WTC11 (cell line): ENCODE results near the gene KRABD2.

Experiments
- ATAC-seq: fragments of 200-7000 bp; cut with Tn5 transposase; 2 replicates; pipeline ENCODE4 v1.10.0; 2021; ENCODE audit warnings: mild to moderate bottlenecking, moderate library complexity
- CTCF ChIA-PET: fragments of 300-600 bp; sonication (Branson Sonifier 250); formaldehyde crosslinking; loops from one replicate; lab custom pipeline; 2021; ENCODE audit warnings: antibody characterized with exemption; lab: Charles Lee
- POLR2A ChIA-PET: fragments of 350-600 bp; sonication (Branson Sonifier 250); formaldehyde crosslinking; loops from one replicate; lab custom pipeline; 2021; ENCODE audit warnings: antibody characterized with exemption; lab: Charles Lee
- DNase-seq: peaks from one replicate; pipeline ENCODE4 v3.0.0; 2021; ENCODE audit warnings: low spot score
- H3K27ac Mint-ChIP-seq: 2 replicates; pipeline ENCODE4 v1.8.0; 2021; ENCODE audit warnings: mixed read lengths
- H3K27me3 Mint-ChIP-seq: 2 replicates; pipeline ENCODE4 v1.8.0; 2021; ENCODE audit warnings: low read depth, mild to moderate bottlenecking, moderate library complexity, mixed read lengths
- H3K36me3 Mint-ChIP-seq: 2 replicates; pipeline ENCODE4 v1.8.0; 2021; ENCODE audit warnings: mixed read lengths
- H3K4me1 Mint-ChIP-seq: 2 replicates; pipeline ENCODE4 v1.8.0; 2022; ENCODE audit warnings: mixed read lengths
- H3K4me3 Mint-ChIP-seq: 2 replicates; pipeline ENCODE4 v1.8.0; 2021; ENCODE audit warnings: mild to moderate bottlenecking, moderate library complexity, mixed read lengths
- H3K9me3 Mint-ChIP-seq: 2 replicates; pipeline ENCODE4 v1.8.0; 2021; ENCODE audit warnings: mixed read lengths
- CREB1 ChIP-seq: sonication (generic); formaldehyde crosslinking; IDR thresholded peaks from 2 replicates; pipeline ENCODE4 v1.8.0; 2023; ENCODE audit warnings: mild to moderate bottlenecking, missing genetic modification reagents
- FOXP1 ChIP-seq: sonication (generic); formaldehyde crosslinking; IDR thresholded peaks from 2 replicates; pipeline ENCODE4 v1.8.0; 2022; ENCODE audit warnings: missing genetic modification reagents, mild to moderate bottlenecking, moderate library complexity, borderline replicate concordance
- NR1H2 ChIP-seq: sonication (generic); formaldehyde crosslinking; IDR thresholded peaks from 2 replicates; pipeline ENCODE4 v1.9.0; 2021; ENCODE audit warnings: mild to moderate bottlenecking, moderate library complexity, missing genetic modification reagents
- NR2C2 ChIP-seq: sonication (generic); formaldehyde crosslinking; IDR thresholded peaks from 2 replicates; pipeline ENCODE4 v1.8.0; 2022; ENCODE audit warnings: mild to moderate bottlenecking, missing genetic modification reagents
- NR3C1 ChIP-seq: sonication (generic); formaldehyde crosslinking; conservative IDR thresholded peaks from 2 replicates; pipeline ENCODE4 v1.8.1; 2023; ENCODE audit warnings: low read depth, mild to moderate bottlenecking, missing genetic modification reagents
- TCF7 ChIP-seq: sonication (generic); formaldehyde crosslinking; IDR thresholded peaks from 2 replicates; pipeline ENCODE4 v1.8.0; 2022; ENCODE audit warnings: mild to moderate bottlenecking, low read depth, missing genetic modification reagents, moderate library complexity
- ZBTB21 ChIP-seq: sonication (generic); formaldehyde crosslinking; IDR thresholded peaks from 2 replicates; pipeline ENCODE4 v1.8.1; 2023; ENCODE audit warnings: mild to moderate bottlenecking, missing genetic modification reagents, borderline replicate concordance
- ZBTB43 ChIP-seq: sonication (generic); formaldehyde crosslinking; IDR thresholded peaks from 2 replicates; pipeline ENCODE4 v1.8.1; 2023; ENCODE audit warnings: mild to moderate bottlenecking, missing genetic modification reagents
- ZNF138 ChIP-seq: sonication (generic); formaldehyde crosslinking; conservative IDR thresholded peaks from 2 replicates; pipeline ENCODE4 v1.8.1; 2022; ENCODE audit warnings: mild to moderate bottlenecking, moderate library complexity, missing genetic modification reagents
- ZNF219 ChIP-seq: sonication (generic); formaldehyde crosslinking; IDR thresholded peaks from 2 replicates; pipeline ENCODE4 v1.8.0; 2023; ENCODE audit warnings: missing genetic modification reagents, mild to moderate bottlenecking, borderline replicate concordance
- ZNF281 ChIP-seq: sonication (generic); formaldehyde crosslinking; IDR thresholded peaks from 2 replicates; pipeline ENCODE4 v1.8.0; 2023; ENCODE audit warnings: mild to moderate bottlenecking, missing genetic modification reagents
- ZNF396 ChIP-seq: fragments of 250-450 bp; sonication (Bioruptor Pico); IDR thresholded peaks from 2 replicates; pipeline ENCODE4 v1.8.0; 2021; ENCODE audit warnings: mild to moderate bottlenecking, moderate library complexity, borderline replicate concordance
- TF ChIP-seq, protein P1 (sequence below): fragments of 200-600 bp; IDR thresholded peaks from 2 replicates; pipeline ENCODE4 v1.8.0; 2022; ENCODE audit warnings: antibody characterized with exemption
- TF ChIP-seq, protein P2 (sequence below): sonication (generic); formaldehyde crosslinking; conservative IDR thresholded peaks from 2 replicates; pipeline ENCODE4 v1.8.1; 2022; ENCODE audit warnings: mild to moderate bottlenecking, missing genetic modification reagents
- TF ChIP-seq, protein P3 (sequence below): sonication (generic); formaldehyde crosslinking; IDR thresholded peaks from 2 replicates; pipeline ENCODE4 v1.8.0; 2023; ENCODE audit warnings: missing genetic modification reagents, mild to moderate bottlenecking, borderline replicate concordance

The KRABD2 gene

GRCh38 chr17:8418471-8418870 is 42.0 kb upstream of the KRABD2 start:
- POLR2A ChIA-PET, result no interaction called here
- no peaks in the 10 kb centered on the region for H3K4me1 Mint-ChIP-seq

GRCh38 chr17:8417806-8418205 is 41.3 kb upstream of the KRABD2 start:
- Mint-ChIP-seq H3K9me3 (no peaks in the 10 kb centered on the region), H3K36me3 (no peaks in the 10 kb centered on the region), H3K4me3 (no peak overlapping the region), H3K27me3 (peaks cover 20% of the 10 kb centered on the region), H3K4me1 (no peaks in the 10 kb centered on the region), H3K27ac (no peak overlapping the region)
- ATAC-seq, result no peak
- DNase-seq, result no peak
- POLR2A ChIA-PET, result no interaction called here
- no peak for TF ChIP-seq ZBTB43 (CRISPR knock-in tag)
- TF ChIP-seq FOXP1 (CRISPR knock-in tag), result no peak
- TF ChIP-seq, protein P1, sequence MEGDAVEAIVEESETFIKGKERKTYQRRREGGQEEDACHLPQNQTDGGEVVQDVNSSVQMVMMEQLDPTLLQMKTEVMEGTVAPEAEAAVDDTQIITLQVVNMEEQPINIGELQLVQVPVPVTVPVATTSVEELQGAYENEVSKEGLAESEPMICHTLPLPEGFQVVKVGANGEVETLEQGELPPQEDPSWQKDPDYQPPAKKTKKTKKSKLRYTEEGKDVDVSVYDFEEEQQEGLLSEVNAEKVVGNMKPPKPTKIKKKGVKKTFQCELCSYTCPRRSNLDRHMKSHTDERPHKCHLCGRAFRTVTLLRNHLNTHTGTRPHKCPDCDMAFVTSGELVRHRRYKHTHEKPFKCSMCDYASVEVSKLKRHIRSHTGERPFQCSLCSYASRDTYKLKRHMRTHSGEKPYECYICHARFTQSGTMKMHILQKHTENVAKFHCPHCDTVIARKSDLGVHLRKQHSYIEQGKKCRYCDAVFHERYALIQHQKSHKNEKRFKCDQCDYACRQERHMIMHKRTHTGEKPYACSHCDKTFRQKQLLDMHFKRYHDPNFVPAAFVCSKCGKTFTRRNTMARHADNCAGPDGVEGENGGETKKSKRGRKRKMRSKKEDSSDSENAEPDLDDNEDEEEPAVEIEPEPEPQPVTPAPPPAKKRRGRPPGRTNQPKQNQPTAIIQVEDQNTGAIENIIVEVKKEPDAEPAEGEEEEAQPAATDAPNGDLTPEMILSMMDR, result no peak
- CTCF ChIA-PET, result interaction anchor here (0.7 to 1.4 kb wide), 3 partner anchors 8 to 26 kb away, joined by 3 read pairs; no protein-coding TSS in a partner anchor

More at GRCh38 chr17:8418471-8418870, 42.0 kb upstream of the KRABD2 start:
- H3K36me3 Mint-ChIP-seq, result no peaks in the 10 kb centered on the region
- H3K4me3 Mint-ChIP-seq, result no peak overlapping the region
- peaks cover 20% of the 10 kb centered on the region for H3K27me3 Mint-ChIP-seq
- TF ChIP-seq, protein P2, sequence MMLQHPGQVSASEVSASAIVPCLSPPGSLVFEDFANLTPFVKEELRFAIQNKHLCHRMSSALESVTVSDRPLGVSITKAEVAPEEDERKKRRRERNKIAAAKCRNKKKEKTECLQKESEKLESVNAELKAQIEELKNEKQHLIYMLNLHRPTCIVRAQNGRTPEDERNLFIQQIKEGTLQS (CRISPR knock-in tag), result no peak
- no peaks in the 10 kb centered on the region for H3K9me3 Mint-ChIP-seq
- no peak overlapping the region for H3K27ac Mint-ChIP-seq
- CTCF ChIA-PET, result interaction anchor here (1.1 to 1.4 kb wide), 2 partner anchors 8 to 11 kb away, joined by 3 read pairs; no protein-coding TSS in a partner anchor
- DNase-seq, result no peak
- ATAC-seq, result no peak

DNA sequence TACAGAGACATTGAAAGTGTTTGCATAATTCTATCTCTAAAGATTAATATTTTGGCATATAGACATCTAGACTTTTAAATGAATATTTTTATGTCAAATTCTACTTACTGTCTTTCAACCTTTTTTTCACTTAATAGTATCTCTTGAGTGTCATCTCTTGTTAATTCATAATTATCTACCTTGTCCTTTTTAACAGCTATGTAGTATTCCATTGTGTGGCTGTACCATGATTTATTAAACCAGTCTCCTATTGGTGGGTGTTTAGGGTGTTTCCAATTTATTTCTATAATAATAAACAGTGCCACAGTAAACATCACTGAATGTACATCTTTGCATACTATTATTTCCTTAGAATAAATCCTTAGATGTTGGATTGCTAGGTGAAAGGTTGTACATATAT is 37.4 kb upstream of the KRABD2 start:
- no peaks in the 10 kb centered on the region for H3K9me3 Mint-ChIP-seq
- no peak for ATAC-seq
- H3K4me1 Mint-ChIP-seq, result peaks cover 8% of the 10 kb centered on the region
- TF ChIP-seq ZNF281 (CRISPR knock-in tag) (no peak), ZNF396 (CRISPR knock-in tag) (no peak), FOXP1 (CRISPR knock-in tag) (no peak), NR2C2 (CRISPR knock-in tag) (no peak), NR3C1 (CRISPR knock-in tag) (no peak), ZNF219 (no peak), ZBTB21 (CRISPR knock-in tag) (no peak), ZNF138 (CRISPR knock-in tag) (no peak), TCF7 (CRISPR knock-in tag) (no peak), NR1H2 (CRISPR knock-in tag) (no peak), CREB1 (CRISPR knock-in tag) (no peak)
- TF ChIP-seq, protein P3, sequence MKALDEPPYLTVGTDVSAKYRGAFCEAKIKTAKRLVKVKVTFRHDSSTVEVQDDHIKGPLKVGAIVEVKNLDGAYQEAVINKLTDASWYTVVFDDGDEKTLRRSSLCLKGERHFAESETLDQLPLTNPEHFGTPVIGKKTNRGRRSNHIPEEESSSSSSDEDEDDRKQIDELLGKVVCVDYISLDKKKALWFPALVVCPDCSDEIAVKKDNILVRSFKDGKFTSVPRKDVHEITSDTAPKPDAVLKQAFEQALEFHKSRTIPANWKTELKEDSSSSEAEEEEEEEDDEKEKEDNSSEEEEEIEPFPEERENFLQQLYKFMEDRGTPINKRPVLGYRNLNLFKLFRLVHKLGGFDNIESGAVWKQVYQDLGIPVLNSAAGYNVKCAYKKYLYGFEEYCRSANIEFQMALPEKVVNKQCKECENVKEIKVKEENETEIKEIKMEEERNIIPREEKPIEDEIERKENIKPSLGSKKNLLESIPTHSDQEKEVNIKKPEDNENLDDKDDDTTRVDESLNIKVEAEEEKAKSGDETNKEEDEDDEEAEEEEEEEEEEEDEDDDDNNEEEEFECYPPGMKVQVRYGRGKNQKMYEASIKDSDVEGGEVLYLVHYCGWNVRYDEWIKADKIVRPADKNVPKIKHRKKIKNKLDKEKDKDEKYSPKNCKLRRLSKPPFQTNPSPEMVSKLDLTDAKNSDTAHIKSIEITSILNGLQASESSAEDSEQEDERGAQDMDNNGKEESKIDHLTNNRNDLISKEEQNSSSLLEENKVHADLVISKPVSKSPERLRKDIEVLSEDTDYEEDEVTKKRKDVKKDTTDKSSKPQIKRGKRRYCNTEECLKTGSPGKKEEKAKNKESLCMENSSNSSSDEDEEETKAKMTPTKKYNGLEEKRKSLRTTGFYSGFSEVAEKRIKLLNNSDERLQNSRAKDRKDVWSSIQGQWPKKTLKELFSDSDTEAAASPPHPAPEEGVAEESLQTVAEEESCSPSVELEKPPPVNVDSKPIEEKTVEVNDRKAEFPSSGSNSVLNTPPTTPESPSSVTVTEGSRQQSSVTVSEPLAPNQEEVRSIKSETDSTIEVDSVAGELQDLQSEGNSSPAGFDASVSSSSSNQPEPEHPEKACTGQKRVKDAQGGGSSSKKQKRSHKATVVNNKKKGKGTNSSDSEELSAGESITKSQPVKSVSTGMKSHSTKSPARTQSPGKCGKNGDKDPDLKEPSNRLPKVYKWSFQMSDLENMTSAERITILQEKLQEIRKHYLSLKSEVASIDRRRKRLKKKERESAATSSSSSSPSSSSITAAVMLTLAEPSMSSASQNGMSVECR (CRISPR knock-in tag), result no peak
- DNase-seq, result no peak
- H3K4me3 Mint-ChIP-seq, result no peak overlapping the region
- H3K36me3 Mint-ChIP-seq, result no peaks in the 10 kb centered on the region
- CTCF ChIA-PET, result interaction anchor here (1.0 kb wide), 1 partner anchor 372 kb away, joined by 3 read pairs; no protein-coding TSS in a partner anchor
- peaks cover 13% of the 10 kb centered on the region; the same call in 1 of the 2 replicates for H3K27me3 Mint-ChIP-seq
- H3K27ac Mint-ChIP-seq, result no peak overlapping the region
- POLR2A ChIA-PET, result no interaction called here
